ENCODE data around the gene SRR. TPM values are rescaled to one million over a fixed set of nuclear protein-coding genes. Genes with fewer than 3 reads are reported as not detected.

SRR gene
- total and polyA plus RNA-seq, 5 donors from 2014 or later: 2.9 to 9.2 (median 7.8) TPM

DNA sequence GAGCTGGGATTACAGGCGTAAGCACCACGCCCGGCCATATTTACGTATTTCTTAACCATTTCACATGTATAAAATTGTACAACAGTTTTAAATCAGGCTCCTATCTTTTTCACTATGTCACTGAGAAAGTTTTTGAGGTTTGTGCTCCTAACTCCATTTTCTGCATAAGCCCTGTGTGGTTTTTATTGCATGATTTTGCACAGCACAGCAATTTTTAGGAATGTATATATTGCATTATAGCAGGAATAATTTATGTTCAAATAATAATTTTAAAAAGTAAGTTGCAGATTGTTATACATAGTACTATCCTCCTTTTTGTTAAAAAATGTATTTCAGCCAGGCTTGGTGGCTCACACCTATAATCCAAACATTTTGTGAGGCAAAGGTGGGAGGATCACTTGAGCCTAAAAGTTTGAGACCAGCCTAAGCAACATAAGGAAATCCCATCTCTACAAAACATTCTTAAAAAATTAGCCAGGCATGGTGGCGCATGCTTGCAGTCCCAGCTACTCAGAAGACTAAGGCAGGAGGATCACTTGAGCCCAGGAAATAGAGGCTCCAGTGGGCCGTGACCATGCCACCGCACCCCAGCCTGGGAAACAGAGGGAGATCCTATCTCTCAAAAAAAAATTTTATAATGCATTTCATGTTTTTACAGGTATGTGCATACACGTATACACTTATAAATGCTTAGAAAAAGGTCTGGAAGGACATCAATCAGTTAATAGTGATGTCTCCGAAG is 26.1 kb upstream of the SRR start:
- H3K9me3 Mint-ChIP-seq: no peaks in the 10 kb centered on the region
- no peaks in the 10 kb centered on the region for H3K27me3 Mint-ChIP-seq
- DNase-seq (no peak), ATAC-seq (ENCODE audit: low read depth in 2 of 2) (no peak)
- no peaks in the 10 kb centered on the region for H3K27me3 ChIP-seq (ENCODE audit: control insufficient read depth, insufficient read depth, low read length)
- no peak overlapping the region for H3K4me3 Mint-ChIP-seq
- H3K36me3 ChIP-seq (ENCODE audit: control insufficient read depth, insufficient read depth, low read length): peaks cover 59% of the 10 kb centered on the region
- H3K9me3 ChIP-seq (ENCODE audit: control insufficient read depth in 2 of 2, low read length in 2 of 2): no peaks in the 10 kb centered on the region
- H3K27ac Mint-ChIP-seq: no peak overlapping the region
- no peak overlapping the region for H3K27ac ChIP-seq (ENCODE audit: insufficient read depth, low read length, poor library complexity, severe bottlenecking)
- H3K4me1 ChIP-seq (ENCODE audit: control insufficient read depth, insufficient read depth, low read length, poor library complexity, severe bottlenecking): no peaks in the 10 kb centered on the region
- peaks cover 56% of the 10 kb centered on the region for H3K36me3 Mint-ChIP-seq
- no peak overlapping the region for H3K4me3 ChIP-seq (ENCODE audit: low read depth, low read length)
- H3K4me1 Mint-ChIP-seq: peaks cover 7 to 18% (median 9%) of the 10 kb centered on the region in 4 donors

DNA sequence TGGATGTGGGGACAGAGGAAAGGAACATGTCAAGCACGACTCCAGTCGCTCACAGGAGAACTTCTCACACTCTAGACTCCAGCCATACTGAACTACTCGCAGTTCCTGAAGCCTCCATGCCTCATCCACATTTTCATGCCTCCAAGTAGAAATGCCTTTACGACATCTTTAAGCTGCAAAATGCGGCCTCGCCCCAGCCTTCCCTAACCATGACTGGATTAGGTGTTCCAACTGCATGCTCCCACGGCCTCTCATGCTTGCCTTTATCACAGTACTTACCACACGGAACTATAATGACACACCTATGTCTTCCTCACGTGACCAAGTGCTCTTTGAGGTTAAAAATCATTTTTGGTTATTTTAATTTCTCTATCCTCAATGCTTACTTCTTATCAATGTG is 24.0 kb upstream of the SRR start:
- no peaks in the 10 kb centered on the region for H3K4me1 ChIP-seq (ENCODE audit: control insufficient read depth, insufficient read depth, low read length, poor library complexity, severe bottlenecking)
- Mint-ChIP-seq H3K27ac (no peak overlapping the region), H3K4me1 (peaks cover 0 to 12% (median 9%) of the 10 kb centered on the region in 4 donors), H3K4me3 (no peak overlapping the region), H3K9me3 (no peaks in the 10 kb centered on the region), H3K36me3 (peaks cover 60% of the 10 kb centered on the region), H3K27me3 (no peaks in the 10 kb centered on the region)
- no peak for ATAC-seq (ENCODE audit: low read depth in 2 of 2)
- H3K36me3 ChIP-seq (ENCODE audit: control insufficient read depth, insufficient read depth, low read length): peaks cover 63% of the 10 kb centered on the region
- no peak overlapping the region for H3K27ac ChIP-seq (ENCODE audit: insufficient read depth, low read length, poor library complexity, severe bottlenecking)
- no peaks in the 10 kb centered on the region for H3K27me3 ChIP-seq (ENCODE audit: control insufficient read depth, insufficient read depth, low read length)
- no peaks in the 10 kb centered on the region for H3K9me3 ChIP-seq (ENCODE audit: control insufficient read depth in 2 of 2, low read length in 2 of 2)
- no peak overlapping the region for H3K4me3 ChIP-seq (ENCODE audit: low read depth, low read length)
- DNase-seq: no peak

DNA sequence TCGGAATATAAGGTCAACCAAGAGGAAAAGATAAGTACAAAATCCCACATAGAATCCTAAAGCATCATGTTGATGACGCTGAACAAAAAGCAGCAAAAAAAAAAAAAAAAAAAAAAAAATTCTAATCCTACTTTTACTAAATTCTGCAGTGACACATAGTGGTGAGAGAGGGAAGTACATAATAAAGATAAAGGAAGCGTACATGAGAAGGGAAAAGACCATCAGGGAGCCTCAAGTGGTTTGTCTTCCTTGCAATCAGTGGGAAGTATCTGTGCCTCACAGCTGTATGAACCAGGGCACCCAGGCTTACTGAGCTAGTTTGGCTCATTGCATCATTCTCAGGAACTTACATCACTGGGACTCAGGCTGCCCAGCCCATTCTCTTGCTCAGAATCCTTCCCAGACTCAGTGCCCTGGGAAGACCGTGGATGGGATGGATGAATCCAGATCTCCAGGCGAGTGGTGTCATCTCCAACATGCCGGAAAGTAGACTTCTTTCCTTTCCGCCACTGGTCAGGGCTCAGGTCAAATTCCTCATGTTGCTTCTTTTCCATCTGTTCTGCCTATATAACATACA is 21.4 kb upstream of the SRR start:
- DNase-seq: peak in 2 of 3 donors; percentile 66 to 71
- Histone ChIP-seq H3K4me3 (ENCODE audit: low read depth, low read length) (no peak overlapping the region), H3K27me3 (ENCODE audit: control insufficient read depth, insufficient read depth, low read length) (no peaks in the 10 kb centered on the region), H3K36me3 (ENCODE audit: control insufficient read depth, insufficient read depth, low read length) (peaks cover 73% of the 10 kb centered on the region), H3K9me3 (ENCODE audit: control insufficient read depth in 2 of 2, low read length in 2 of 2) (no peaks in the 10 kb centered on the region), H3K4me1 (ENCODE audit: control insufficient read depth, insufficient read depth, low read length, poor library complexity, severe bottlenecking) (no peaks in the 10 kb centered on the region), H3K27ac (ENCODE audit: insufficient read depth, low read length, poor library complexity, severe bottlenecking) (no peak overlapping the region)
- H3K27ac Mint-ChIP-seq: peak overlapping the region in 2 of 3 donors; percentile 45 to 83
- H3K4me3 Mint-ChIP-seq: no peak overlapping the region
- no peaks in the 10 kb centered on the region for H3K9me3 Mint-ChIP-seq
- H3K4me1 Mint-ChIP-seq: peaks cover 2 to 10% (median 5%) of the 10 kb centered on the region in 4 donors
- peaks cover 48% of the 10 kb centered on the region for H3K36me3 Mint-ChIP-seq
- no peak for ATAC-seq (ENCODE audit: low read depth in 2 of 2)
- no peaks in the 10 kb centered on the region for H3K27me3 Mint-ChIP-seq

DNA sequence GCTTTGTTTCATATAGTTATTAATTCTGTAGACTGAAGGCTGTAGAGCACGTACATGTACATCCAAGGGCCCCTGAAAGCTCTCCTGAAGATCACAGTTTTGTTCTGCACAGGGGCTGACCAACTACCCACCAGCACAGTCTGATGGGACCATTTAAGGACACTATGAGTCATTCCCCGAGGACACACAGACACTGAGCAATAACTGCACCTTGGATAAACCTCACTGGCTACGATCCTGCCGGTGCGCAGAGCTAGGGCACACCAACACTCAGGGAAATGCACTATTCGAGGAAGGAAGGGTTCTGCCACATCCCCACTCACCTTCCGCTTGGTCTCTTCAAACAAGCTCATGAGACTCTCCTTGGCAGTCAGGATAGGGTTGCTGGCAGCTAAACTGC is 20.4 kb upstream of the SRR start:
- Mint-ChIP-seq H3K4me3 (no peak overlapping the region), H3K27me3 (no peaks in the 10 kb centered on the region), H3K27ac (no peak overlapping the region), H3K4me1 (peaks cover 2 to 10% (median 7%) of the 10 kb centered on the region in 4 donors), H3K9me3 (no peaks in the 10 kb centered on the region), H3K36me3 (peaks cover 52% of the 10 kb centered on the region)
- Histone ChIP-seq H3K27me3 (ENCODE audit: control insufficient read depth, insufficient read depth, low read length) (no peaks in the 10 kb centered on the region), H3K9me3 (ENCODE audit: control insufficient read depth in 2 of 2, low read length in 2 of 2) (no peaks in the 10 kb centered on the region), H3K4me3 (ENCODE audit: low read depth, low read length) (no peak overlapping the region), H3K36me3 (ENCODE audit: control insufficient read depth, insufficient read depth, low read length) (peaks cover 79% of the 10 kb centered on the region), H3K4me1 (ENCODE audit: control insufficient read depth, insufficient read depth, low read length, poor library complexity, severe bottlenecking) (no peaks in the 10 kb centered on the region), H3K27ac (ENCODE audit: insufficient read depth, low read length, poor library complexity, severe bottlenecking) (no peak overlapping the region)
- DNase-seq (no peak), ATAC-seq (ENCODE audit: low read depth in 2 of 2) (no peak)

DNA sequence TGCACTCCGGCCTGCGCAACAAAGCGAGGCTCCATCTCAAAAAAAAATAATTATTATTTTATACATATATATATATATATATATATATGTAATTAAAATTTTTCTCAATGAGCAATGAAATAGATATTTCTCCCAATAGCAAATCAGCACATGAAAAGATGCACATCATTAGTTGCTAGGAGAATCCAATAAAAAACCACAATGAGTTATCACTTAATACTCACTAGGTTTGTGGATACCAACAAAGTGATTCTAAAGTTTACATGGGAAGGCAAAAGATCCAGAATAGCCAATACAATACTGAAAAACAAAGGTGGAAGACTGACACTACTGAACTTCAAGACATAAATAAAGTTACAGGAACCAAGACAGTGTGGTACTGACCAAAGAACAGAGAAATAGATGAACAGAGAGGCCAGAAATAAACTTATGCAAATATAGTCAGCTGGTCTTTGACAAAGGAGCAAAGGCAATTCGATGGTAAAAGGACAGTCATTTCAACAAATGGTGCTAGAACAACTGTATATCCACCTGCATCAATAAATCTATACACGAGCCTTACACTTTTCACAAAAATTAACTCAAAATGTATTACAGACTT is 13.8 kb upstream of the SRR start:
- H3K27ac ChIP-seq (ENCODE audit: insufficient read depth, low read length, poor library complexity, severe bottlenecking): no peak overlapping the region
- Mint-ChIP-seq H3K27ac (no peak overlapping the region), H3K27me3 (peaks cover 5% of the 10 kb centered on the region), H3K36me3 (peaks cover 36% of the 10 kb centered on the region), H3K4me1 (peaks cover 9 to 21% (median 14%) of the 10 kb centered on the region in 4 donors), H3K9me3 (no peaks in the 10 kb centered on the region), H3K4me3 (no peak overlapping the region)
- H3K36me3 ChIP-seq (ENCODE audit: control insufficient read depth, insufficient read depth, low read length): peaks cover 83% of the 10 kb centered on the region
- DNase-seq: no peak
- H3K4me3 ChIP-seq (ENCODE audit: low read depth, low read length): no peak overlapping the region
- no peaks in the 10 kb centered on the region for H3K4me1 ChIP-seq (ENCODE audit: control insufficient read depth, insufficient read depth, low read length, poor library complexity, severe bottlenecking)
- no peak for ATAC-seq (ENCODE audit: low read depth in 2 of 2)
- H3K27me3 ChIP-seq (ENCODE audit: control insufficient read depth, insufficient read depth, low read length): no peaks in the 10 kb centered on the region
- H3K9me3 ChIP-seq (ENCODE audit: control insufficient read depth in 2 of 2, low read length in 2 of 2): no peaks in the 10 kb centered on the region

DNA sequence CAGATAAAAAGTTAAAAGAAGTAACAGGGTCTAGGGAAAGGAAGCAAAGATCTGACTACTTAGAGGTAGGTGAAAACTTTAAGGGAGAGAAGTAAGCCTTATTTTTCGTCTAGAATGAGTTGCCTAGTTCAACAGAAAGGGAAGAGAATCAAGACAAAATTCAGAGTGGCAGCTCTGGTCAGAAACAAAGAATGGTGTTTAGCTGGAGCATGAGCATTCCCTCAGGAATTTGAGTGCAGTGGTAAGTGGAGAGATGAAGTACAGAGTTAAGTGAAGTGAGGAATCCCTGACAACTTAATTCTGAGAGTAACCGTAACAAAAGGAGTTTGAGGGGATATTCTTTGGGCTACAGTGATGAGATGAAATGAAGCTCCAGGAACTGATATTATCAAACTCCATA is 11.7 kb upstream of the SRR start:
- H3K36me3 Mint-ChIP-seq: peaks cover 53% of the 10 kb centered on the region
- H3K4me1 Mint-ChIP-seq: peaks cover 20 to 33% (median 27%) of the 10 kb centered on the region in 4 donors
- Histone ChIP-seq H3K9me3 (ENCODE audit: control insufficient read depth in 2 of 2, low read length in 2 of 2) (no peaks in the 10 kb centered on the region), H3K36me3 (ENCODE audit: control insufficient read depth, insufficient read depth, low read length) (peaks cover 86% of the 10 kb centered on the region), H3K4me1 (ENCODE audit: control insufficient read depth, insufficient read depth, low read length, poor library complexity, severe bottlenecking) (no peaks in the 10 kb centered on the region), H3K27ac (ENCODE audit: insufficient read depth, low read length, poor library complexity, severe bottlenecking) (no peak overlapping the region), H3K4me3 (ENCODE audit: low read depth, low read length) (no peak overlapping the region), H3K27me3 (ENCODE audit: control insufficient read depth, insufficient read depth, low read length) (no peaks in the 10 kb centered on the region)
- H3K9me3 Mint-ChIP-seq: no peaks in the 10 kb centered on the region
- no peak overlapping the region for H3K4me3 Mint-ChIP-seq
- peak overlapping the region in 1 of 3 donors; percentile 73 for H3K27ac Mint-ChIP-seq
- DNase-seq (no peak), ATAC-seq (ENCODE audit: low read depth in 2 of 2) (no peak)
- peaks cover 5% of the 10 kb centered on the region for H3K27me3 Mint-ChIP-seq

DNA sequence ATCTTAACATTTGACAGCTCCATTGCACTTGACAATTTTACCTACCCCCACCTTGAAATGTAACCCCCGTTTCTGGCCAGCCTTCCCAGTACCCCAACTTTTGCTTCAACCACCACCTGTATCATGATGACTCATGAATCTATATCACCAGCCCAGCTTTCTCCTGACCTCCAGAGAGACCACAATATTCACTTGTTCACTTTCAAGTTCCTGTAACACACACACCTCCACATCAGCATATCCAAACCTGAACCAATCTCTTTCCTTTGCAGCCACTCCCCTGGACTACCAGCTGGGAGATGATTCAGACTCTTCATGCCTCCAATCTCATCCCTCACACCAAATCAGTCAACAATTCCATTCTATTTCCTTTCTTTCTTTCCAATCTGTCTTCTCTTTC is 8.2 kb upstream of the SRR start:
- H3K36me3 ChIP-seq (ENCODE audit: control insufficient read depth, insufficient read depth, low read length): peaks cover 89% of the 10 kb centered on the region
- H3K27ac ChIP-seq (ENCODE audit: insufficient read depth, low read length, poor library complexity, severe bottlenecking): no peak overlapping the region
- Mint-ChIP-seq H3K36me3 (peaks cover 62% of the 10 kb centered on the region), H3K4me3 (no peak overlapping the region), H3K9me3 (no peaks in the 10 kb centered on the region), H3K27me3 (peaks cover 5% of the 10 kb centered on the region), H3K4me1 (peaks cover 25 to 49% (median 43%) of the 10 kb centered on the region in 4 donors), H3K27ac (peak overlapping the region; percentile 6 to 81 (median 56))
- DNase-seq (no peak), ATAC-seq (ENCODE audit: low read depth in 2 of 2) (no peak)
- no peaks in the 10 kb centered on the region for H3K27me3 ChIP-seq (ENCODE audit: control insufficient read depth, insufficient read depth, low read length)
- H3K9me3 ChIP-seq (ENCODE audit: control insufficient read depth in 2 of 2, low read length in 2 of 2): no peaks in the 10 kb centered on the region
- H3K4me3 ChIP-seq (ENCODE audit: low read depth, low read length): no peak overlapping the region
- H3K4me1 ChIP-seq (ENCODE audit: control insufficient read depth, insufficient read depth, low read length, poor library complexity, severe bottlenecking): no peaks in the 10 kb centered on the region
